Central memory CD4-positive, alpha-beta T cell (primary cell): ENCODE results near the gene PCARE.
"Not testable (repeated sequence)": the region's sequence is repeated elsewhere in the genome, so short reads cannot be mapped to it uniquely, and the experiment has no call there.

ENCODE experiments used
- DNase-seq: peaks from one replicate; pipeline ENCODE4 v3.0.0; 2022

The PCARE gene

DNA sequence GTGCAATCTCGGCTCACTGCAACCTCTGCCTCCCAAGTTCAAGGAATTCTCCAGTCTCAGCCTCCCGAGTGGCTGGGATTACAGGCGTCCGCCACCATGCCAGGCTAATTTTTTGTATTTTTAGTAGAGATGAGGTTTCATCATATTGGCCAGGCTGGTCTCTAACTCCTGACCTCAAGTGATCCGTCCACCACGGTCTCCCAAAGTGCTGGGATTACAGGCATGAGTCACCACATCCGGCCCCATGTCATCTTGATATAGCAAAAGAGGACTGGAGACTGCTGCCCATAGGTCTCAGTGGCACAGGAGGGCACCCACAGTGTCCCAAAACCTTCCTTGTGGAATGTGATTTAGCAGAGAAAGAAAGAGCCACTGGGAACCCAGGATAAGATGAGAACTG lies 16.0 kb upstream of the PCARE start:
- not testable (repeated sequence) for DNase-seq

DNA sequence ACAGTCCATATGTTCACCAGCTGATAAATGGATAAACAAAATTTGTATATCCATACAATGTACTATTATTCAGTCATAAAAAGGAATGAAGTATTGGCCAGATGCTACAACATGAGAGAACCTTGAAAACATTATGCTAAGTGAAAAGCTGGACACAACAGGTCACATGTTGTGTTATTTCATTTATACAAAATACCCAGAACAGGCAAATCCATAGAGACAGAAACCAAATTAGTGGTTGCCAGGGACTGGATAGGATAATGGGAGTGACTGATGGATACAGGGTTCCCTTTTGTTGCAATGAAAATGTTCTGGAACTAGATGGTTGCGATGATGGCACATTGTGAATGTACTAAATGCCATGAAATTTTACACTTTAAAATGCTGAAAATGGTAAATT lies 10.2 kb upstream of the PCARE start:
- no peak for DNase-seq

DNA sequence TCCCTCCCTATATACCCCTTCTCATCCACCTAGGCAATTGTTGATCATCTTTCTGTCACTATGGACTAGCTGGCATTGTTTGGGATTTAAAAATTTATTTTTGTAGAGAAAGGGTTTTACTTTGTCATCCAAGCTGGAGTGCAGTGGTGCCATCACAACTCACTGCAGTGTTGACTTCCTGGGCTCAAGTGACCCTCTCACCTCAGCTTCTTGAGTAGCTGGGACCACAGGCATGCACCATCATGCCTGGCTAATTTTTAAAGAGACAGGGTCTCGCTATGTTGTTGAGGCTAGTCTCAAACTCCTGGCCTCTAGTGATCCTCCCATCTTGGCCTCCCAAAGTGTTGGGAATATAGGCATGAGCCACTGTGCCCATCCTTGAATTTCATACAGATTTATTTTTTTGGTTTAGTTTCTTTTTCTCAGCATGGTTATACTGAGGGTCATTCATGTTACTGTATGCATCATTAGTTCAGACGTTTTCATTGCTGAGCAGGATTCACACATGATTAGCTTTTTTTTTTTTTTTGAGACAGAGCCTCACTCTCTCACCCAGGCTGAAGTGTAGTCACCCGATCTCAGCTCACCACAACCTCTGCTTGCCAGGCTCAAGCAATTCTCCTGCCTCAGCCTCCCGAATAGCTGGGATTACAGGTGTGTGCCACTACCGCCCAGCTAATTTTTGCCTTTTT lies 8.6 kb upstream of the PCARE start:
- DNase-seq, result no peak

DNA sequence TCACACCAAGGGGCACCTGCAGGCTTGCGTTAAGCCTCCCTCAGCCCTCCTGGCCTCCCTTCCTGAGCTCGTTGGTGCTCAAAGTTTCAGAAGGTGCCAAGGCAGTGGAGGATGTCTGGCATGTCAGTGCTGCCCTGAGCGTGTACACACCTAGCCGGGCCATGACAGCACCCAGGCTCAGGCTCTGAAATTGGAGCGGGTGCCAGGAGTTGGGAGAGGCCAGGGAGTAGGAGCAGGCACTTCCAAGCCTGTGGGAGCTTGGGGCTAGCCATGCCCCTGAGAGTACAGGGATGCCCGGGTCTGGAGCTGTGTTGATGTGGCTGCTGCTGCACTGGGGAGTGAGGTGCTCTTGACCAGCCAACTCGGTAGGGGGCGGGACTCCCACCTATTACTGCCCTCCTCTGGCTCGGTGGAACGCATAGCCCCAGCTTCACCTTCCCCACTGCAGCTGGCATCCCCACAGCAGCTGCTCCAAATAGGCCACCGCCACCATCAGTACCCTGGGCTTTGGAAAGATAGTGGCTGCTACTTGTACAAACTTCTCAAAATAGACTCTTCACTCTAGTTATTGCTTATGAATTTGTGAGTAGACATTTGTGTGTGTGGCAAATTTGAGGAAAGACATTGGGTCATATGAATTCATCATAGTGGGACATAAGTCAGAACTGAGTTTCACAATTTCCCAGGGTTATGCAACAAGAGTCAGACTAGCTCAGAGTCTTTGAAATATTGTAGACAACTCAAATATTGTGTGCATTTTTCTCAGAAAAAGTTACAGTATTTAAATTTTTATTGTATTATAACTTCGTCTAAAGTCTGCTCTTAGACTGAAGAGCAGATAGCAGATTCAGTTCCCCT lies 6.8 kb upstream of the PCARE start:
- DNase-seq, result no peak

DNA sequence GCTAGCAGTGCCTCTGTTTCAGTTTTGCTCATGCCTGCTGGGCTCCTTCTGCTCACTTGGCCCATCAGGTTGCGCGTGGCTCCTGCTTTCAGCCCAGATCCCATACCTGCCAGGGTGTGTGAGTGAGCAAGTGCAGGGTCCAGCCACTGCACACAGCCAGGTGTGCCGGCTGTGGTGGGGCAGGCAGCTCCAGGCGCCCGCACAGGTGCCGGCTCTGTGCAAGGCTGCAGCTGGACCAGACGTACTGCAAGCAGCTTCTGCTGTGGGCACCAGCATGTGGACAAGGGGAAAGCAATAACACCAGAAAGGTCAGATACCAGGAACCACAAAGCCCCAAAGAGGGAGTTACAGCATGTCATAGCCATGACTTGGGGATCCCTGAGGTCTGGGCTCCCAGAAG lies 5.6 kb upstream of the PCARE start:
- DNase-seq, result no peak

DNA sequence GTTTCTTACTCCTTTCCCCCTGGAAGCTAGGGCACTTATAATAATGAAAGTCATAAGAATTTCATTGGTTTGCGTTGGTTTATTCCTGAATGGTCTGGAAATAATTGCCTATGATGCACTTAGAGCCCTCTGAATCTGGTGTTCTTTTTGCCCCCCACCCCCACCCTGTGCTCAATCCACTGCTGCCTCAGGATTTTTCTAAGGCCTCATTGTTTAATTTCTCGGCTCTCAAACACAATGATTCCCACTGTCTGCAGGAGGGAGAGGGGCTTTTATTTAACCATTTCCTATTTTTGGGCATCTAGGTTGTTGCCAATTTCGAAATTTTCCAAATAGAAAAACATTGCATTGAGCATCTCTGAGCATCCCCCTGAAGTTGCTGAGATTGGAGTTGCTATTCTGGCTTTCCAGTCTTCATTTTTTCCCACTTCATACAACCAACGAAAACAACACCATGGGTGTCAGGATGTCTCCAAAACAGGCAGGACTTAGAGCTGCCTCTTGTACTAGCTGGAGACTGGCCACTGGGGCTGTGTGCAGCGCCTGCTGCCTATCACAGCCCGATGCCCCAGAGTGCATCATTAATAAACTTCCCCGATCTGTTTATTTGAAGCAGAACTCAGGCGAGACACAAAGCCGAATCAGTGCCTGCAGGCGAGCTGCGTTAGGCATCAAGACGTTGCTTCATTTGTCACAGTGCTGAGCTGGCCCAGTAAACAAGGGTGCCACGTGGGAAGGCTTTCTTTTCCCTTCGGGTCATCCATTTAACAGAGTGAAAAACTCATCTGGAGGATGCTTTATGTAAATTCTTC lies 1.8 kb upstream of the PCARE start:
- DNase-seq, result no peak

DNA sequence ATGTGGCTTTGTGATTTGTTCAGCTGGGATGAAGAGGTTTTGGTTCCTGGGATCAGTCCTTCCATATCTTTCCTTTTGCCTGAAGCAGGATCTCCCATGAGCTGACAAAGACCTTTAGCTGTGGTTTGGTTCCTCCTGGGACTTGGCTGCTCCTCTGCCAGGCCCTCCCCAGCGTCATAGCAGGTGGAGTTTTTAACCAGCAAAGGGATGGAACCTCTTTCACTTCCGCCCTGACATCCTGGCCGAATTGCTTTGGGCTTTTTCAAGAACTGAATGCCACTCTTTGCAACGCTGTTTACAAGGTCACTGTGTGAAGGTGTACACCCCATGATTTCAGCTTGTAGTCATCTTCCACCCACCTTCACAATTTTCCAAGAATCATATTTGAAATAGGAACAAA lies 390 bp downstream of the PCARE start:
- DNase-seq, result no peak

DNA sequence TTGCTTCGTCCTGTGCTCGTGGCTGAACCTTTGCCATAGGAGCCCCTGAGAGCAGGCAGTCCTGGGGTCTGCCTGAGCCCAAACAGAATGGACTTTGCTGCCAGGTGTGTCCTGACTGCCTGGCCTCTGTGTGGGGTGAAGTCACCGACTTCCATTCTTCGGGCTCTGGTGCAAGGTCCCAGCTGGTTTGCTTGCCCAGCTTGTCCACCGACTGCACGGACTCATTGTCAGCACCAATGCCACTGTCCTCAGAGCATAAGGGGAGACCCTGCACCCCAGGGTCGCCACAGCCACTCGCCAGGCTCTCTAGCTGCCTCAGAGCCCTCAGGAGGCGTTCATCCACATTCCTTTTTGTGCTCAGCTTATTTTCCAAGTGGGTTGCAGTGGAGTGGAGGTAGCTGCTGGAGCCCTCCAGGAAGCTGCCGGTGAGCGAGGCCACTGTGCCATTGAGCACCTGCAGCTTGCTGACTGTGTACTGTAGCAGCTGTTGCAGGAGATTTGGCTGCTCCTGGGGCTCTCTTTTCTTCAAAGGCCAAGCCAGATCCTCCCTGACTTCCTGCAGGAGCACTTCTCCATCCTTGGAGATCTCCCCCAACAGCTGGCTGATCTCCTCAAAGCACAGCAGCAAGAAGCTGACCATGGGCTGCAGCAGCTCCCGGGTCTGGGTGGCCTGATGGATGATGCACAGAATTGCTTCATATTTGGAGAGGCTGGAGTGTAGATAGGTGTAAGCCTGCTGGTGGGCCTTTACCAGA lies 1.2 kb downstream of the PCARE start:
- DNase-seq, result no peak

DNA sequence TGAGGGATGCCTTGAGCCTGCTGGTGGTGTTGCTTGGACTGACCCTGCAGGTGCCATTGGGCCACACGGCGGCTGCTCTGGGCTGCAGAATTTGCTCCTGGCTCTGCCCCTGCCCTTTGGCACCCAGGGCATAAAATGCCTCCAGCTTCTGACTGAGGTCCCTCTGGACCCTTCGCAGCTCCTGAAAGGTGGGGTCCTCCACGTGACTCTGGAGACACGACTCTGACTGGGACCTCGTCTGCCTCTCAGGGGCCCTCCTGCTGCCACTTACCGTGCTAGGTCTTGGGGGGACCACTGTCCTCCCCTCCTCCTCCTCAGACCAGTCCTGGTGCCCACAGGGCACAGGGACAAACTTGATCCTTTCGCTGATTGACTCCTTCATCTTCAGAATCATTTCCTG lies 2.1 kb downstream of the PCARE start:
- no peak for DNase-seq

DNA sequence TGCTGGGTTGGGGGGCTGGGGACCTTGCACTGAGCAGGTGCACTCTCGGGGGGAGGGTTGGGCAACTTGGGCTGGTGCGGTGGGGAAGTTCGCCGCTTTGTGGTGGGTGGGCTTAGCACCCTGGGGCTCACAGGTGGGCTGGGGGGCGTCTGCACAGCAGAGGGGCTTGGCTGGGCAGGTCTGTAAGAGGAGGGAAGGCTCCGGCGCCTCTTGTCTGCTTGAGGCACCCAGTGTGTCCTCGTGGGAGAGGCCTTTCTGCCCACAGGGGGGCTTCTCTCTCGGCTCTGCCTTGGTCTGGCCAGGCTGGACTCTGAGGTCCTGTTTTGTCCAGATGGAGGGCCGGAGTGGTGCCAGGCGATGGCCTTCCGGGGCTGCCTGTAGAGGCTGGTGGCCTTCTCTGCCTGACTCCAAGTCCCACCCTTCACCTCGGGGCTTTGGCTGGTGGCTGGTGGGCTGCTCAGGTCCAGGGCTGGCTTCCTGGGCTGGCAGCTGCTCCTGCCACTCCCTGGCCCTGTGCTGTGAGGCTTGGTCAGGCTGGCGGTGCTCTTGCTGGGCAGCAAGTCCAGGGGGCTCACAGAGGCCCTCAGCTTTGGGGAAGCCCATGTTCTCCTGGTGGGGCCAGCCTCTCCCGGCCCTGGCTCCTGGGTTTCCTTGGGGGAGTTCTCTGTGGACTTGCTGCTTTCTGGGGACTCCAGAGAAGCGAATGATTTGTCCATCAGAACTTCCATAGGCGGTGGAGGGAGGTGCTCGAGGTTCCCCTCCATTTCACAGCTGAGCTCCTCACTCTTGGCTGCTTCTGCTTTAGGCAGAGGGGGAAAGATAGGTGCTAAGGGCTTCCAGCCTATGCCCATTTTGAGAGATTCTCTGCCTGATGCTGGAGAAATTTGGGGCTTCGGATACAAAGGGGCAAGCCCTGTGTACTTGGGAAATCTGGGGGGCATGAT lies 3.0 kb downstream of the PCARE start:
- DNase-seq, result no peak

DNA sequence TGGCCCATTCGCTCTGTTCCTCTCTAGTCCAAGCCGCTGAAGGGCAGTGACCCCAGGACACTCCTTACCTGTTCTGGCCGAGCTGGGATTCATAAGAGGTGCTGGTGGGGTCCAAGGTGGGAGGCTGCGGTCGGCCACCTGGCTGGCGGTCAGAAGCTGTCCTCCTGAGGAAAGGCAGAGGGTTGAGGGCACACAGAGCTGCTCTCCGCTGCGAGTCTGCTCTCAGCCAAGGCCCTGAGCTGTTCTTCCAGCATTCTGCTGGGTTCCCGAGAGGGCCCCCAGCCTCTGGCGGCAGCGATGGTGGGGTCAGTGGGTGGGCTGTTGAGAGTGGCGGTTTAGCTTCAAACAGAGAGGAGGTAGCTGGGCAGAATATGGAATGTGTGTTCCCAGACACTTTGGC lies 3.8 kb downstream of the PCARE start:
- DNase-seq, result no peak

DNA sequence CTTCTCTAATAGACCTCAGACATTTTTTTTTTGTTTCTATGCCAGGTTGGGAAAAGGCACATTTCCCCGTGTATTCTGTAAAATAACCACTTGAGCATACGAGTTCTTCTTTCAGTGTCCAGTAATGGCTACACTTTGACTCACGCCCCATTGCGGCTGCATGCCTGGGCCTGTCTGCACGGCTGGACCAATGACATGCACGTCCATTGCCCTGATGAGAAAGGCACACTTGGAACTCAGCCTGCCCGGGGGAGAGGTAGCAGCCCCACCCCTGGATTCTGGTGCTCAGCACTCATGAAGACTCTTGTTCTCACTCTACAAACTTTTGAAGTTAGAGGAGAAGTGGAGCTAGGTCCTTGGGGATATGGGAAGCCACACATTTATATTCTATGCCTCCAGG lies 5.8 kb downstream of the PCARE start:
- DNase-seq, result no peak

DNA sequence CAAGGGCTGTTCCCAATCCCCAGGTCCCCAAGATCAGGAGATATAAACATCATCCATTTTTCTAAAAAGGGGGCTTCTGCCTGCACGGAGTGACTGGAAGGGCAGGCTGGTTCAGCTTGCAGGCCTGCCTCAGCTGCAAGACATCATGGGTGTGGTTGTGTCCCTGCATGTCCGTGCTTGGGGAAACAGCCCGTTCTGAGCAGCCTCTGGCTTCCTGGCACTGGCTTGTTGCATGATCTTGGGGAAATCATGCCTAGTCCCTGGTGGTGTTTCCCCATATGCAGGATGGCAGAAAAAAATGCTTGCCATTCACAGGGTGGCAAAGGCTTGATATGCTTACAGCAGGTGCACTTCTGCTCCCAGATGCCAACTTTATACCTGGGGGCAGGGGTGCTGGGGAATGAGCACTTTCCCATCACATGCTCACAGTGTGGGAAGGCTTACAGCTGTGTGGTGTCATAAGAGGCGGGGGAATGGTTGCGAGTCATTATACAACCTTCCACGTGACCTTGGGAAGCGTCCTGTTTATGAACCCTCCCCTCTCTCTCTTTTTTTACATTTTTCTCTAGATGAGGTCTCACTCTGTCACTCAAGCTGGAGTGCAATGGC lies 7.2 kb downstream of the PCARE start:
- no peak for DNase-seq

DNA sequence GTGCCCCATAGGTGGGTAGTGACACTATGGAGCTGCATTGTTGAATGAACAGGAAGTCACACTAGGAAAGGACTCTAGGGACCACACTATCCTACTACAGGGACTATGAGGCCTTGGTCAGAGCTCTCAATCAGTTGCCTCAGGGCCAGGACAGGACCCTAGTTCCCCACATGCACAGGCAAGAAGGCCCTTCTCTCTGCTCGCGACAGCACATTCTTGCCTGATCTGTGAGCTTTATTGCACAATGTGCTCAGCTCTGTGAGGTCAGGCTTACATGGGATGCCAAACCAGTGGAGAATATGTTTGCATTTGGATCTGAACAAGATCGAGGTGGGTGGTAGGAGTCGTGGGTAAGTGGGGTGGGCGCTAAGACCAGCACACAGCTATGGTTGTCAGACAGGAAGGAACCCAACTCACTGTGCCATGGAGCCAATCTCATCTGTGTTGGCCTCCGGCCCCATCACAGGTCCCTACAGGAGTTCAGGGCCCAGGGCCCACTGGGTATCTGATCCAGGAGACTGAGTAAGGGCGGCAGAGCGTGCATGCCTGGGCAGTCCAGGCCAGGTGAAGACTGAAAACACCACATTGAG lies 8.0 kb downstream of the PCARE start:
- no peak for DNase-seq

DNA sequence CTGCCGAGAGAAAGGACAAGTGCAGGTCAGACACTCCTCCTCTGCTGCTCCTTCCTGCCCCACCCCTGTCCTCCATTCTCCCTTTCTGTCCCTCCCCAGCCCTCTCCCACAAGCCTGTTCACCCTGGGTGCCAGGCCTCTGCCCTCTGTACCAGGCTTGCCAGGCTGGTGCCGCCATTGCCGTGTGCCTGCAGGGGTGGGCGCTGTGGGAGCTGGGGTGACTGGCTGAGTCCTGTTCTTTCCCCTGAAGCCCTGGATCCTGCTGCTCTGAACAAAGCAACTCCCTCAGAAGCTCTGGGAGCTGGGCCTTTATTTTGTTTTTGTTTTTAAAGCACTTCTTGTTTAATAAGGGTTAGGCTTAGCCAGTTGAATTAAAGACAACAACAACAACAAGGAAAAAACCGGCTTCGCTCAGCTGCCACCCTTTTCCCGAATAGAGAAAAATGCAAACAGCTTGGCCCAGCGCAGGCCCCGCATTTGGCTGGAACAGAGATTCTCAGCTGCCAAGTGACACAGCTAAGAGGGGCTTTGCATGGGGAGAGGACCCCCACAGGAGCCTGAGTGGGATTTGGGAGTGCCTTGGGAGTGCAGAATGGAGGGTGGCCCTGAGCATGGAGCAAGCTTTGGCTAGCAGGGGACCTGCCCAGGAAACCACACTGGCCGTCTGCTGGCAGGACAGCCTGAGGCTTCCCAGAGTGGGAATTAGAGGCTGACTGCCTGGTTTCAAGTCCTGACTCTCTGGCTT lies 9.1 kb downstream of the PCARE start:
- DNase-seq, result no peak

DNA sequence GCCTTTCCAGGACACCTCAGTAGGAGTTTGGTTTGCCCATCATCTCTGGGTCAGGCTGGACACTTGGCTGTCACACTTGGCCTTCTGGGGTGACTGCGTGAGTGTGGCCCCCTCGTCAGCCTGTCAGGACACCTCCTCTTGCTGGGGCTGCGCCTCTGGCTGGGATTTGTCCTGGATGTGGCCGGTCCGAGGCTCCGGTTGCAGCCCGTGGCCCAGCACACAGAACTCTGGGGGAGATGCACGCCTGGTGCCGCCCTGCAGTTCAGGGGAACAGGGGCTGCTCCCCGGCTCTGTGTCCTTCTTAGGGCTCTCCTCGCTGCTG lies 9.6 kb downstream of the PCARE start:
- no peak for DNase-seq

DNA sequence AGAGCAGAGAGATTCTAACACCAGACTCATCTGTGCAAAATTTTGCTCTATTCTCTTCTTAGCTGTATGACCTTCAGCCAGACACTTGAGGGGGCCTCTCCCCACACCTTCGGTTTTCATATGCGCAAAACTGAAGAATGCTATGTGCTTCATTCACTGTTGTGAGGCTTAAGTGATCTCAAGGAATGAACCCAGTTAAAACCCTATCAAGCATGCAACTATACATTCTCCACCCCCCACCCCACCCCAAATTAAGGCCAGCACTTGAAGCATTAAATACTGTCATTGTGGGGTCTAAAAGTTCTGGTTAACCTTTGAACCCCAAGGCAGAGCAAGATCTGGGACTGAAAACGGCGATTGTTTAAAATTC lies 10.0 kb downstream of the PCARE start:
- no peak for DNase-seq

DNA sequence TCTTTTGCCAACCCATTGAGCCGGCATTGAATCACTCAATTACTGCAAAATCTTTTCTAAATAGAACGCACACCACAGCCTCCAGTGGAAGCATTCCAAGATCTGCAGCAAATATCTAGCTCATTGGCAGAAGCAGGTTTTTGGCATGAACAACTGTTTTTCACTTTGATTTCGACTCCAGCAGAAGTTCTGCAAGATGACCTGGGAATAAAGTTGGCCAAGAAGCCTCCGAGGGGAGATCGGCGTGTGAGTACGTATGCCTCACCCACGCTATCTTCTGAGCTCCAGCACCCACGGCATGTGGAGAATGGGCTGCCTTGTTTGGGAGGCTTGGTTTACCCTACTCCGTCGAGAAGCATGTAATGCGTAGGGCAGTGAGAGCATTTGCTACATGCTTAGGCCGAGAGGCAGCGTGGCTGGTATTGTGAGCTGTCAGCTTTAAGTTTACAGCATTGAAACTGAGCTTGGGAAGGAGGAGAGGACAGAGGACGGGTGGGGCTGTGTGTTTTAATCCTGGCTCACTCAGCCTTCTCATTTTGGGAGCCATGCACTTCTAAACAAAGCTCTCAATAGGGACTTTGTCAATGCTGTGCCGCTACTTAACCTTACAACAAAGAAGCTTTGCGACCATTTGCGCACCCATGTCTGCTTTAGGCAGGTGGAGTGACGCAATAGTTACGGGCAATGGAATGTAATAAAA lies 10.5 kb downstream of the PCARE start:
- no peak for DNase-seq

DNA sequence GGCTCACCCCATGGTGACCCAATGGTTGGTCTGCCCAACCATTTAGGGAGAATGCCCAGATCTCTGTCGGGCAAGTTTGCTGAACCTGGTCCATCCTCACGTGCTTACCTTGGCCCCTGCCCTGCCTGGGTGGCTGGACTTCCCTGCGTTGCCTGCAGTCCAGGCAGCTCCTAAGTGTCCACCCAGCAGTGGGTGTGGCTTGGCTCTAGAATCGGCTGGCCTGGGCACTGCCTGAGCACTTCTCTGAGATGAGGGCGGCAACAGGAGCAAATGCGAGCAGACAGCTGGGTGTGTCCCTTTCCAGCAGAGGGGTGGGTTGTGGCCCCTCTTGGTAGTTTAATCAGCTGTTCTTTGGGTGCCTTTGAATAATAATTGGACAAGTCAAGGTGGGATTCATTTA lies 11.3 kb downstream of the PCARE start:
- no peak for DNase-seq

DNA sequence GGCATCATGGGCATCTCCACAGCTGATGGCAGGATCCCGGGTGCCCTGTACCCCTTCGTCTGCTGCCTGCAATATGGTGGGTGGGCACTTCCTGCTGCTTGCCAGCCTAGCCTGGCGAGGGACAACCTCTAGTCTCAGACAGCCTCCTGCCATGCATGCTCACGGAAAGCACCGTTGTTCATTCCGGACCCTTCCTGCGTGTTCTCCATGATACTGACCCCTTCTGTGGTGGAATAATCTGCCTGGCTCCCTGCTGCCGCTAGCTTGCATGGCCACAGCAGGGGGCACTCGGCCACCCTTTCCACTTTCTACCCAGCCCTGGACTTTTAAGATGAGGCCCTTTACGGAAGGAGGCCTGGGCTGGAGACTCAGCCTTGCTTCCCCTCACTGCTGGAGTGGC lies 12.0 kb downstream of the PCARE start:
- DNase-seq, result no peak
